ENCODE measurements around the gene ATP8A2. TPM values are rescaled to one million over a fixed set of nuclear protein-coding genes. Genes with fewer than 3 reads are reported as not detected.

Gene ATP8A2
- total RNA-seq, 2 experiments from 2014 or later: not detected

GRCh38 chr13:25795277-25795676, 423.5 kb downstream of the ATP8A2 start:
- ChIA-PET CTCF (ENCODE audit: unreplicated experiment) (no interaction called here), POLR2A (interaction anchor here (0.7 to 1.0 kb wide), 2 partner anchors 15 to 44 kb away, joined by 3 read pairs; no protein-coding TSS in a partner anchor)
- H4K20me1 ChIP-seq (ENCODE audit: insufficient read depth, low read length): no peaks in the 10 kb centered on the region
- DNase-seq (ENCODE audit: low spot score): no peak
- TF ChIP-seq CTCF (conservative IDR thresholded peaks at IDR 0.05; ENCODE audit: low read length): no peak
- TF ChIP-seq EZH2phosphoT487 (IDR thresholded peaks at IDR 0.05; ENCODE audit: borderline replicate concordance, low read depth, low read length): no peak
- BruUV-seq (replicated peaks): no TSS peak
- no peak overlapping the region for H2AFZ ChIP-seq (ENCODE audit: low read length)
- no peak overlapping the region for H3K4me2 ChIP-seq (ENCODE audit: low read length)
- H3K9me3 ChIP-seq (ENCODE audit: low read length): no peaks in the 10 kb centered on the region
- no peaks in the 10 kb centered on the region for H3K36me3 ChIP-seq (ENCODE audit: insufficient read depth, low read length)
- no peak overlapping the region for H3K4me3 ChIP-seq (ENCODE audit: low read depth, low read length, poor library complexity, severe bottlenecking)
- intact Hi-C loops (cut with micrococcal nuclease; ENCODE audit: unreplicated experiment): no loop called here
- no peaks in the 10 kb centered on the region for H3K4me1 ChIP-seq (ENCODE audit: insufficient read depth, low read length, poor library complexity, severe bottlenecking)
- H3K27ac ChIP-seq (ENCODE audit: low read depth, low read length, poor library complexity, severe bottlenecking): no peak overlapping the region
- no peaks in the 10 kb centered on the region for H3K79me2 ChIP-seq (ENCODE audit: insufficient read depth, low read depth, low read length)
- no peaks in the 10 kb centered on the region for H3K9me2 ChIP-seq (ENCODE audit: insufficient read depth, low read length)

- CTCF ChIA-PET (ENCODE audit: unreplicated experiment): no interaction called here
- no peak for DNase-seq (ENCODE audit: low spot score)
- POLR2A ChIA-PET: no interaction called here
These were observed 424.7 kb downstream of the ATP8A2 start for GRCh38 chr13:25796474-25796873.

More at GRCh38 chr13:25796474-25796873, 424.7 kb downstream of the ATP8A2 start:
- H3K4me2 ChIP-seq (ENCODE audit: low read length): no peak overlapping the region
- H2AFZ ChIP-seq (ENCODE audit: low read length): no peak overlapping the region
- no peaks in the 10 kb centered on the region for H4K20me1 ChIP-seq (ENCODE audit: insufficient read depth, low read length)
- no peaks in the 10 kb centered on the region for H3K9me3 ChIP-seq (ENCODE audit: low read length)
- TF ChIP-seq CTCF (conservative IDR thresholded peaks at IDR 0.05; ENCODE audit: low read length): no peak
- no peak for TF ChIP-seq EZH2phosphoT487 (IDR thresholded peaks at IDR 0.05; ENCODE audit: borderline replicate concordance, low read depth, low read length)
- no peak overlapping the region for H3K27ac ChIP-seq (ENCODE audit: low read depth, low read length, poor library complexity, severe bottlenecking)
- no peaks in the 10 kb centered on the region for H3K4me1 ChIP-seq (ENCODE audit: insufficient read depth, low read length, poor library complexity, severe bottlenecking)
- no peaks in the 10 kb centered on the region for H3K79me2 ChIP-seq (ENCODE audit: insufficient read depth, low read depth, low read length)
- no TSS peak for BruUV-seq (replicated peaks)
- intact Hi-C loops (cut with micrococcal nuclease; ENCODE audit: unreplicated experiment): no loop called here
- no peaks in the 10 kb centered on the region for H3K36me3 ChIP-seq (ENCODE audit: insufficient read depth, low read length)
- H3K4me3 ChIP-seq (ENCODE audit: low read depth, low read length, poor library complexity, severe bottlenecking): no peak overlapping the region
- H3K9me2 ChIP-seq (ENCODE audit: insufficient read depth, low read length): no peaks in the 10 kb centered on the region

All from OCI-LY7 (cell line).